ENCODE measurements around the gene LYPD4. TPM values are rescaled to one million over a fixed set of nuclear protein-coding genes. Genes with fewer than 3 reads are reported as not detected.
"Not testable (repeated sequence)": the region's sequence is repeated elsewhere in the genome, so short reads cannot be mapped to it uniquely, and the experiment has no call there.

LYPD4 gene
- total RNA-seq, 1 donor from 2014 or later, result not detected

- TF ChIP-seq CTCF (IDR thresholded peaks at IDR 0.05; ENCODE audit: unreplicated experiment), result no peak
- no peak overlapping the region for H3K27ac Mint-ChIP-seq (ENCODE audit: unreplicated experiment)
- DNase-seq (ENCODE audit: low spot score), result no peak
- H3K27me3 Mint-ChIP-seq (ENCODE audit: unreplicated experiment), result no peaks in the 10 kb centered on the region
- H3K36me3 Mint-ChIP-seq (ENCODE audit: low read depth, unreplicated experiment), result peaks cover 5% of the 10 kb centered on the region
- no peak overlapping the region for H3K4me3 Mint-ChIP-seq (ENCODE audit: unreplicated experiment)
- no peaks in the 10 kb centered on the region for H3K4me1 Mint-ChIP-seq (ENCODE audit: unreplicated experiment)
- no peaks in the 10 kb centered on the region for H3K9me3 Mint-ChIP-seq (ENCODE audit: unreplicated experiment)
Observed at GRCh38 chr19:41796901-41797300, 47.6 kb downstream of the LYPD4 start.

GRCh38 chr19:41796362-41796761, 48.1 kb downstream of the LYPD4 start, which contains the start of gene CEACAM3:
TSS of gene CEACAM3 (plus strand) at chr19:41796587. CDS start at chr19:41796678, 91 bp downstream.
- H3K4me3 Mint-ChIP-seq (ENCODE audit: unreplicated experiment), result no peak within 1 kb of the TSS
- no peaks in the 10 kb centered on the region for H3K4me1 Mint-ChIP-seq (ENCODE audit: unreplicated experiment)
- no peaks in the 10 kb centered on the region for H3K27me3 Mint-ChIP-seq (ENCODE audit: unreplicated experiment)
- H3K9me3 Mint-ChIP-seq (ENCODE audit: unreplicated experiment), result no peaks in the 10 kb centered on the region
- DNase-seq (ENCODE audit: low spot score), result no peak
- H3K36me3 Mint-ChIP-seq (ENCODE audit: low read depth, unreplicated experiment), result peaks cover 4% of the 10 kb centered on the region
- no peak for TF ChIP-seq CTCF (IDR thresholded peaks at IDR 0.05; ENCODE audit: unreplicated experiment)
- H3K27ac Mint-ChIP-seq (ENCODE audit: unreplicated experiment), result no peak within 1 kb of the TSS

GRCh38 chr19:41795031-41795461, 49.4 kb downstream of the LYPD4 start:
- TF ChIP-seq CTCF (IDR thresholded peaks at IDR 0.05; ENCODE audit: unreplicated experiment), result peak; percentile 81
- Mint-ChIP-seq H3K9me3 (ENCODE audit: unreplicated experiment) (no peaks in the 10 kb centered on the region), H3K27me3 (ENCODE audit: unreplicated experiment) (no peaks in the 10 kb centered on the region), H3K36me3 (ENCODE audit: low read depth, unreplicated experiment) (no peaks in the 10 kb centered on the region), H3K4me3 (ENCODE audit: unreplicated experiment) (no peak overlapping the region), H3K27ac (ENCODE audit: unreplicated experiment) (no peak overlapping the region), H3K4me1 (ENCODE audit: unreplicated experiment) (no peaks in the 10 kb centered on the region)
- peak; percentile 64 for DNase-seq (ENCODE audit: low spot score)

- H3K4me3 Mint-ChIP-seq (ENCODE audit: unreplicated experiment), result no peak overlapping the region
- H3K9me3 Mint-ChIP-seq (ENCODE audit: unreplicated experiment), result no peaks in the 10 kb centered on the region
- no peak for TF ChIP-seq CTCF (IDR thresholded peaks at IDR 0.05; ENCODE audit: unreplicated experiment)
- H3K27me3 Mint-ChIP-seq (ENCODE audit: unreplicated experiment), result no peaks in the 10 kb centered on the region
- H3K27ac Mint-ChIP-seq (ENCODE audit: unreplicated experiment), result no peak overlapping the region
- no peaks in the 10 kb centered on the region for H3K36me3 Mint-ChIP-seq (ENCODE audit: low read depth, unreplicated experiment)
- H3K4me1 Mint-ChIP-seq (ENCODE audit: unreplicated experiment), result no peaks in the 10 kb centered on the region
- no peak for DNase-seq (ENCODE audit: low spot score)
Observed at GRCh38 chr19:41793414-41793727, 51.1 kb downstream of the LYPD4 start.

- Mint-ChIP-seq H3K9me3 (ENCODE audit: unreplicated experiment) (no peaks in the 10 kb centered on the region), H3K27me3 (ENCODE audit: unreplicated experiment) (no peaks in the 10 kb centered on the region), H3K36me3 (ENCODE audit: low read depth, unreplicated experiment) (no peaks in the 10 kb centered on the region), H3K4me3 (ENCODE audit: unreplicated experiment) (no peak overlapping the region), H3K27ac (ENCODE audit: unreplicated experiment) (no peak overlapping the region), H3K4me1 (ENCODE audit: unreplicated experiment) (no peaks in the 10 kb centered on the region)
- peak; percentile 76 for TF ChIP-seq CTCF (IDR thresholded peaks at IDR 0.05; ENCODE audit: unreplicated experiment)
- peak; percentile 70 for DNase-seq (ENCODE audit: low spot score)
Observed at GRCh38 chr19:41792513-41793413, 51.7 kb downstream of the LYPD4 start.

- H3K27me3 Mint-ChIP-seq (ENCODE audit: unreplicated experiment); H3K27ac Mint-ChIP-seq (ENCODE audit: unreplicated experiment); H3K4me1 Mint-ChIP-seq (ENCODE audit: unreplicated experiment); H3K9me3 Mint-ChIP-seq (ENCODE audit: unreplicated experiment); H3K36me3 Mint-ChIP-seq (ENCODE audit: low read depth, unreplicated experiment); H3K4me3 Mint-ChIP-seq (ENCODE audit: unreplicated experiment); DNase-seq (ENCODE audit: low spot score): not testable (repeated sequence)
Observed at GRCh38 chr19:41789053-41789452, 55.4 kb downstream of the LYPD4 start.

- H3K9me3 Mint-ChIP-seq (ENCODE audit: unreplicated experiment); DNase-seq (ENCODE audit: low spot score); H3K27ac Mint-ChIP-seq (ENCODE audit: unreplicated experiment); H3K27me3 Mint-ChIP-seq (ENCODE audit: unreplicated experiment); H3K4me3 Mint-ChIP-seq (ENCODE audit: unreplicated experiment); H3K36me3 Mint-ChIP-seq (ENCODE audit: low read depth, unreplicated experiment); H3K4me1 Mint-ChIP-seq (ENCODE audit: unreplicated experiment): not testable (repeated sequence)
Observed at GRCh38 chr19:41788518-41788917, 56.0 kb downstream of the LYPD4 start.

Measured in endothelial cell (in vitro differentiated cells).